Activated CD4-positive, alpha-beta memory T cell treated with anti-CD3 and anti-CD28 coated beads for 36 hours (primary cell): ENCODE measurements around the gene DCAF12. TPM values are rescaled to one million over a fixed set of nuclear protein-coding genes. Genes with fewer than 3 reads are reported as not detected.

Experiments
- CTCF ChIA-PET: fragments of 350-600 bp; sonication (Branson Sonifier 250); formaldehyde crosslinking; loops from one replicate; lab custom pipeline; 2021; ENCODE audit warnings: antibody characterized with exemption, inconsistent platforms; lab: Charles Lee
- POLR2A ChIA-PET: fragments of 350-600 bp; sonication (Branson Sonifier 250); formaldehyde crosslinking; loops from one replicate; lab custom pipeline; 2021; ENCODE audit warnings: antibody characterized with exemption; lab: Charles Lee
- DNase-seq: peaks from one replicate; pipeline ENCODE4 v3.0.0-alpha.2; 2020
- H3K27ac Mint-ChIP-seq: one replicate; pipeline ENCODE4 v1.8.0; 2021; ENCODE audit warnings: mixed read lengths
- H3K27me3 Mint-ChIP-seq: one replicate; pipeline ENCODE4 v1.8.0; 2021; ENCODE audit warnings: mixed read lengths
- H3K36me3 Mint-ChIP-seq: one replicate; pipeline ENCODE4 v1.8.0; 2021; ENCODE audit warnings: mixed read lengths
- H3K4me1 Mint-ChIP-seq: one replicate; pipeline ENCODE4 v1.8.0; 2021; ENCODE audit warnings: low read depth, mixed read lengths
- H3K4me3 Mint-ChIP-seq: one replicate; pipeline ENCODE4 v1.8.0; 2021; ENCODE audit warnings: mild to moderate bottlenecking, mixed read lengths
- H3K9me3 Mint-ChIP-seq: one replicate; pipeline ENCODE4 v1.8.0; 2021; ENCODE audit warnings: mixed read lengths
- intact Hi-C: fragments of 100-400 bp; cut with micrococcal nuclease; formaldehyde crosslinking; loops from one replicate; pipeline ENCODE4 v1.15.1; 2023
- total RNA-seq, 2 experiments: library from RNA; stranded (reverse); gene quantifications; one replicate each; pipeline ENCODE4 v1.2.3, GENCODE V29; 2021

Gene DCAF12
- total RNA-seq, 2 experiments from 2014 or later = 32.5 to 35.4 TPM

DNA sequence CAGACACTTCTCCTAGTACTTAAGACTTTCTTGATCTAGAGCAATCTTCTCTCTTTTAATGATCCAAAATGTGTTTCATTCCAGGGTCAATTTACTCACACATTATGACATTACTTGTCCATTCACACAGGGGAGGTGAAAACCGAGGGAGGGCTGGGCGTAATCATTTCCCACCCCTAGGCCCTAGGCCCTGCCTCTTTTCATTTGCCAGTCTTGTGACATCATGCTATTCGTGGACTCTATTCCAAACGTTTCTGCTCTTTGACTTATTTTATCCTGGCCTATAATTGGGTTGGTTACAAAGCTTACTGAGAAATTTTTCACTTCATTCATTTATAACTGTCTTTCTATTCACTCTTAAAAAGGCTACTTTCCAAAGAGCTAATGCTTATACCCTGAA lies 2.4 kb downstream of the DCAF12 start:
- CTCF ChIA-PET = interaction anchor here (0.9 to 1.9 kb wide), 3 partner anchors 50 to 280 kb away, joined by 3 to 9 read pairs (median 3); no protein-coding TSS in a partner anchor
- peaks cover 32% of the 10 kb centered on the region for H3K36me3 Mint-ChIP-seq
- H3K4me1 Mint-ChIP-seq = peaks cover 41% of the 10 kb centered on the region
- peak overlapping the region; percentile 58 for H3K27ac Mint-ChIP-seq
- H3K27me3 Mint-ChIP-seq = no peaks in the 10 kb centered on the region
- H3K9me3 Mint-ChIP-seq = no peaks in the 10 kb centered on the region
- intact Hi-C loops = no loop called here
- DNase-seq = peak; percentile 37
- peak overlapping the region; percentile 30 for H3K4me3 Mint-ChIP-seq
- POLR2A ChIA-PET = interaction anchor here (0.6 to 1.1 kb wide), 2 partner anchors 21 to 55 kb away, joined by 3 to 4 read pairs; partner anchors contain the start of gene UBAP1

- H3K4me3 Mint-ChIP-seq = peak overlapping the region; percentile 37
- H3K27me3 Mint-ChIP-seq = no peaks in the 10 kb centered on the region
- H3K27ac Mint-ChIP-seq = peak overlapping the region; percentile 58
- peaks cover 34% of the 10 kb centered on the region for H3K36me3 Mint-ChIP-seq
- H3K9me3 Mint-ChIP-seq = no peaks in the 10 kb centered on the region
- CTCF ChIA-PET = interaction anchor here (0.9 to 1.9 kb wide), 2 partner anchors 129 to 280 kb away, joined by 3 to 9 read pairs; no protein-coding TSS in a partner anchor
- peak; percentile 47 for DNase-seq
- peaks cover 41% of the 10 kb centered on the region for H3K4me1 Mint-ChIP-seq
- intact Hi-C loops = no loop called here
- POLR2A ChIA-PET = interaction anchor here (0.6 to 1.1 kb wide), 2 partner anchors 21 to 55 kb away, joined by 3 to 4 read pairs; partner anchors contain the start of gene UBAP1
Measured at GRCh38 chr9:34123682-34124081, 2.8 kb downstream of the DCAF12 start.

- Mint-ChIP-seq H3K4me1 (peaks cover 38% of the 10 kb centered on the region), H3K36me3 (peaks cover 34% of the 10 kb centered on the region), H3K4me3 (no peak overlapping the region), H3K27me3 (no peaks in the 10 kb centered on the region), H3K9me3 (no peaks in the 10 kb centered on the region), H3K27ac (no peak overlapping the region)
- no peak for DNase-seq
- intact Hi-C loops = no loop called here
- ChIA-PET POLR2A (no interaction called here), CTCF (interaction anchor here (1.3 kb wide), 1 partner anchor 130 kb away, joined by 6 read pairs; no protein-coding TSS in a partner anchor)
Measured at GRCh38 chr9:34121996-34122395, 4.5 kb downstream of the DCAF12 start.

DNA sequence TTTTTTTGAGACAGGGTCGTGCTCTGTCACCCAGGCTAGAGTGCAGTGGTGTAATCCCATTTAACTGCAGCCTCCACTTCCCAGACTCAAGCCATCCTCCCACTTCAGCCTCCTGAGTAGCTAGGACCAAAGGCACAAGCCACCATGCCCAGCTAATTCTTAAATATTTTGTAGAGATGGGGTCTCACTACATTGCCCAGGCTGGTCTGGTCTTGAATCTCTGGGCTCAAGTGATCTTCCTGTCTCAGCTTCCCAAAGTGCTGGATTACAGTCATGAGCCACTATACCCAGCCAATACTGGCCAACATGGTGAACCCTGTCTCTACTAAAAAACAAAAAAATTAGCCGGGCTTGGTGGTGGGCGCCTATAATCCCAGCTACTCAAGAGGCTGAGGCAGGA lies 6.8 kb downstream of the DCAF12 start:
- Mint-ChIP-seq H3K4me3 (no peak overlapping the region), H3K27ac (no peak overlapping the region), H3K27me3 (no peaks in the 10 kb centered on the region), H3K4me1 (peaks cover 33% of the 10 kb centered on the region), H3K9me3 (no peaks in the 10 kb centered on the region), H3K36me3 (peaks cover 34% of the 10 kb centered on the region)
- no peak for DNase-seq
- POLR2A ChIA-PET = no interaction called here
- intact Hi-C loops = no loop called here
- CTCF ChIA-PET = interaction anchor here (0.9 kb wide), 1 partner anchor 259 kb away, joined by 6 read pairs; no protein-coding TSS in a partner anchor

GRCh38 chr9:34114436-34114835 lies 12.1 kb downstream of the DCAF12 start:
- ChIA-PET CTCF (no interaction called here), POLR2A (interaction anchor here (1.1 kb wide), 1 partner anchor 64 kb away, joined by 4 read pairs; the partner anchor contains the start of gene UBAP1)
- H3K4me1 Mint-ChIP-seq = peaks cover 4% of the 10 kb centered on the region
- intact Hi-C loops = no loop called here
- no peak for DNase-seq
- H3K27me3 Mint-ChIP-seq = no peaks in the 10 kb centered on the region
- H3K36me3 Mint-ChIP-seq = peaks cover 16% of the 10 kb centered on the region
- H3K4me3 Mint-ChIP-seq = no peak overlapping the region
- no peaks in the 10 kb centered on the region for H3K9me3 Mint-ChIP-seq
- H3K27ac Mint-ChIP-seq = no peak overlapping the region

GRCh38 chr9:34106110-34106509 lies 20.4 kb downstream of the DCAF12 start:
- Mint-ChIP-seq H3K27ac (no peak overlapping the region), H3K4me1 (peaks cover under 1% of the 10 kb centered on the region), H3K9me3 (no peaks in the 10 kb centered on the region), H3K36me3 (peaks cover 25% of the 10 kb centered on the region), H3K4me3 (no peak overlapping the region), H3K27me3 (no peaks in the 10 kb centered on the region)
- ChIA-PET CTCF (interaction anchor here (1.1 kb wide), 1 partner anchor 32 kb away, joined by 3 read pairs; no protein-coding TSS in a partner anchor), POLR2A (no interaction called here)
- DNase-seq = no peak
- intact Hi-C loops = no loop called here

GRCh38 chr9:34102796-34103195 lies 23.7 kb downstream of the DCAF12 start:
- intact Hi-C loops = no loop called here
- Mint-ChIP-seq H3K9me3 (no peaks in the 10 kb centered on the region), H3K36me3 (peaks cover 30% of the 10 kb centered on the region), H3K4me3 (no peak overlapping the region), H3K4me1 (no peaks in the 10 kb centered on the region), H3K27ac (no peak overlapping the region), H3K27me3 (no peaks in the 10 kb centered on the region)
- POLR2A ChIA-PET = no interaction called here
- CTCF ChIA-PET = interaction anchor here (1.2 kb wide), 1 partner anchor 30 kb away, joined by 3 read pairs; no protein-coding TSS in a partner anchor
- no peak for DNase-seq

DNA sequence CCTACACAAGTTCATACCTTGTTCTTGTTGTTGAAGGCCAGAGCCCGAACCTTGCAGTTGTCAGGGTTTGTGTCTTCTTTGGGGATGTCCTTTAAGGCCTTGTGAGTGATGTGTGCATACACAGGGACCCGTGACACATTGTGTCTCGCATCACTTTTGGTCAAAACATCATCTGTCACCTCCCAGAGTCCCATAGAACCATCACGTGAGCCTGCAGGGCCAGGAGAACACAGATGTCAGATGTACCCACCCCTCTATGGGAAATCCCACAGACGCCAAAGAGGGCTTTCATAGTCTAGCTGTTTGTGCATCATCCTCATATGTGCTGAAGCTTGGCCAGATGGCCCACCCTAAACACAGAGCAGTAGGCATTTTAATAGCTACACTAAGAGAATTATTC lies 28.2 kb downstream of the DCAF12 start:
- ChIA-PET POLR2A (no interaction called here), CTCF (interaction anchor here (1.5 kb wide), 1 partner anchor 154 kb away, joined by 3 read pairs; no protein-coding TSS in a partner anchor)
- intact Hi-C loops = no loop called here
- H3K36me3 Mint-ChIP-seq = peaks cover 18% of the 10 kb centered on the region
- DNase-seq = no peak
- no peaks in the 10 kb centered on the region for H3K27me3 Mint-ChIP-seq
- no peak overlapping the region for H3K4me3 Mint-ChIP-seq
- no peaks in the 10 kb centered on the region for H3K9me3 Mint-ChIP-seq
- H3K4me1 Mint-ChIP-seq = no peaks in the 10 kb centered on the region
- H3K27ac Mint-ChIP-seq = no peak overlapping the region

DNA sequence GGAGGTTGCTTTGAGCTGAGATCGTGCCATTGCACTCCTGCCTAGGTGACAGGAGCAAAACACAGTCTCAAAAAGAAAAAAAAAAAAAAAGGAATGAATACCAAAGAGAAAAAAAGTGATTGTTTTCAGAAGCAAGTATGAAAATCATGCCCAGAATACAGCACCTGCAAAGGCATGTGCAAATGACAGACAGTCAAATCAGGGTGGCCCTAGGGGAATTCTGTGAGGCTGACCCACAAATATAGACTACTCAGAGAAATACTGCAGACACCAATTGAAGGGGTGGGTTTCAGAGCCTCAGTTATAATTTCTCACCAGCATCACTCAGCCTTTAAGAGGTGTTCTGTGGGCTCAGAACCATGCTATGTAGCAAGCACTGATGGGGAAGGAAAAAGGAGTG lies 28.6 kb downstream of the DCAF12 start:
- Mint-ChIP-seq H3K27me3 (no peaks in the 10 kb centered on the region), H3K27ac (no peak overlapping the region), H3K9me3 (no peaks in the 10 kb centered on the region), H3K4me3 (no peak overlapping the region), H3K4me1 (peaks cover 3% of the 10 kb centered on the region), H3K36me3 (peaks cover 22% of the 10 kb centered on the region)
- ChIA-PET POLR2A (no interaction called here), CTCF (no interaction called here)
- no peak for DNase-seq
- intact Hi-C loops = no loop called here

DNA sequence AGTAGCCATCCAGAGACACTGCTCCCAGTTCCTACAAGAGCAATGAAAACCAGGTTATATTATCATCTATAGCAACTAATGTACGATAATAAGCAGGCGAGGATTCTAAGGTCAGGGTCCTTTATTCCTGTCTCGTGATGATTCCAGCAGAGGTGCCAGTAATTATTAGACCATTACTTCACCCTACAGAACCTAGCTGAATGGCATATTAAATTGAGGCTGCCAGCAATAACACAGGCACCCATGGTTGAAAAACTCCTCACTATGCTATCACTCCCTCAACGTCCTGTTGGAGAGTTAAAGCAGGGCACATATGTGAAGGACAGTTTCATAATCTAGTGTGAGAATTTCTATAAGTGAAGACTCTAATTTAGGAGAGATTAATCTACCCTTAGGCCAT lies 29.7 kb downstream of the DCAF12 start:
- no peak overlapping the region for H3K27ac Mint-ChIP-seq

GRCh38 chr9:34093578-34093977 lies 32.9 kb downstream of the DCAF12 start:
- intact Hi-C loops = no loop called here

More for the DNA sequence above, 29.7 kb downstream of the DCAF12 start:
- DNase-seq = no peak
- Mint-ChIP-seq H3K9me3 (no peaks in the 10 kb centered on the region), H3K36me3 (peaks cover 22% of the 10 kb centered on the region), H3K4me3 (no peak overlapping the region), H3K4me1 (peaks cover 10% of the 10 kb centered on the region), H3K27me3 (no peaks in the 10 kb centered on the region)
- CTCF ChIA-PET = no interaction called here
- intact Hi-C loops = no loop called here
- POLR2A ChIA-PET = no interaction called here

GRCh38 chr9:34089311-34089710 lies 37.2 kb downstream of the DCAF12 start:
- no peak overlapping the region for H3K27ac Mint-ChIP-seq
- intact Hi-C loops = no loop called here
- DNase-seq = no peak
- H3K9me3 Mint-ChIP-seq = no peaks in the 10 kb centered on the region
- CTCF ChIA-PET = no interaction called here
- POLR2A ChIA-PET = no interaction called here
- no peak overlapping the region for H3K4me3 Mint-ChIP-seq
- H3K4me1 Mint-ChIP-seq = peaks cover 20% of the 10 kb centered on the region
- H3K27me3 Mint-ChIP-seq = no peaks in the 10 kb centered on the region
- H3K36me3 Mint-ChIP-seq = peaks cover 36% of the 10 kb centered on the region

More at GRCh38 chr9:34093578-34093977, 32.9 kb downstream of the DCAF12 start:
- Mint-ChIP-seq H3K4me1 (peaks cover 11% of the 10 kb centered on the region), H3K4me3 (no peak overlapping the region), H3K36me3 (peaks cover 31% of the 10 kb centered on the region), H3K27me3 (no peaks in the 10 kb centered on the region), H3K27ac (no peak overlapping the region), H3K9me3 (no peaks in the 10 kb centered on the region)
- DNase-seq = no peak
- CTCF ChIA-PET = no interaction called here
- POLR2A ChIA-PET = no interaction called here

GRCh38 chr9:34087370-34087769 lies 39.1 kb downstream of the DCAF12 start:
- DNase-seq = no peak
- no peaks in the 10 kb centered on the region for H3K27me3 Mint-ChIP-seq
- intact Hi-C loops = no loop called here
- peaks cover 19% of the 10 kb centered on the region for H3K4me1 Mint-ChIP-seq
- H3K9me3 Mint-ChIP-seq = no peaks in the 10 kb centered on the region
- ChIA-PET CTCF (no interaction called here), POLR2A (no interaction called here)
- no peak overlapping the region for H3K4me3 Mint-ChIP-seq
- peaks cover 31% of the 10 kb centered on the region for H3K36me3 Mint-ChIP-seq
- H3K27ac Mint-ChIP-seq = no peak overlapping the region
